GM23338 (cell line): ENCODE results near the gene PIK3C2B. TPM values are rescaled to one million over a fixed set of nuclear protein-coding genes. Genes with fewer than 3 reads are reported as not detected.

Experiments
- ATAC-seq: fragments of 200-7000 bp; cut with Tn5 transposase; 3 replicates; pipeline ENCODE4 v1.9.1; 2020
- DNase-seq: peaks from one replicate; pipeline ENCODE4 v3.0.0-alpha.2; 2015; ENCODE audit warnings: low spot score
- H2AFZ ChIP-seq: fragments of 200-600 bp; sonication (generic); 2 replicates; pipeline ENCODE4 v1.8.0; 2016; ENCODE audit warnings: antibody characterized with exemption, mild to moderate bottlenecking, moderate library complexity
- H3F3A ChIP-seq: fragments of 200-600 bp; sonication (generic); replicated peaks from 2 replicates; pipeline ENCODE4 v1.8.0; 2017; ENCODE audit warnings: antibody characterized with exemption, mixed run types, low read depth
- H3K27ac ChIP-seq: fragments of 200-600 bp; sonication (generic); 2 replicates; pipeline ENCODE4 v1.6.1; 2016; ENCODE audit warnings: low read depth
- H3K27me3 ChIP-seq: fragments of 200-600 bp; sonication (generic); 2 replicates; pipeline ENCODE4 v1.8.0; 2016; ENCODE audit warnings: mild to moderate bottlenecking, mixed run types, moderate library complexity; ENCODE audit not compliant: insufficient read depth
- H3K36me3 ChIP-seq: fragments of 200-600 bp; sonication (generic); 2 replicates; pipeline ENCODE4 v1.8.0; 2016; ENCODE audit warnings: mild to moderate bottlenecking; ENCODE audit not compliant: insufficient read depth
- H3K4me1 ChIP-seq: fragments of 200-600 bp; sonication (generic); 2 replicates; pipeline ENCODE4 v1.8.0; 2016; ENCODE audit warnings: mild to moderate bottlenecking, moderate library complexity; ENCODE audit not compliant: insufficient read depth
- H3K4me2 ChIP-seq: fragments of 200-600 bp; sonication (generic); 2 replicates; pipeline ENCODE4 v1.7.1; 2017; ENCODE audit warnings: mixed run types
- H3K4me3 ChIP-seq: fragments of 200-600 bp; sonication (generic); 2 replicates; pipeline ENCODE4 v1.6.1; 2016; ENCODE audit warnings: mixed run types
- H3K79me2 ChIP-seq: fragments of 200-600 bp; sonication (generic); replicated peaks from 2 replicates; pipeline ENCODE4 v1.8.0; 2017; ENCODE audit warnings: mild to moderate bottlenecking; ENCODE audit not compliant: insufficient read depth
- H3K9me2 ChIP-seq: fragments of 200-600 bp; sonication (generic); 2 replicates; pipeline ENCODE4 v1.8.0; 2017; ENCODE audit not compliant: insufficient read depth
- H4K20me1 ChIP-seq: fragments of 200-600 bp; sonication (generic); replicated peaks from 2 replicates; pipeline ENCODE4 v1.8.0; 2017; ENCODE audit warnings: mild to moderate bottlenecking; ENCODE audit not compliant: insufficient read depth
- H3K27ac Mint-ChIP-seq: 2 replicates; pipeline ENCODE4 v1.8.0; 2020; ENCODE audit warnings: inconsistent platforms, mild to moderate bottlenecking, moderate library complexity, mixed read lengths
- H3K27me3 Mint-ChIP-seq: 3 replicates; pipeline ENCODE4 v1.8.0; 2022; ENCODE audit warnings: low read depth, mild to moderate bottlenecking, moderate library complexity, mixed read lengths, inconsistent platforms; ENCODE audit not compliant: insufficient read depth, poor library complexity
- H3K36me3 Mint-ChIP-seq: 3 replicates; pipeline ENCODE4 v1.8.0; 2021; ENCODE audit warnings: low read depth, mild to moderate bottlenecking, inconsistent platforms, moderate library complexity, mixed read lengths
- H3K4me1 Mint-ChIP-seq: 3 replicates; pipeline ENCODE4 v1.8.0; 2020; ENCODE audit warnings: mild to moderate bottlenecking, inconsistent platforms, mixed read lengths
- H3K4me3 Mint-ChIP-seq: 3 replicates; pipeline ENCODE4 v1.8.0; 2021; ENCODE audit warnings: moderate library complexity, mild to moderate bottlenecking, inconsistent platforms, mixed read lengths
- H3K9me3 Mint-ChIP-seq: 3 replicates; pipeline ENCODE4 v1.8.0; 2020; ENCODE audit warnings: moderate library complexity, mild to moderate bottlenecking, inconsistent platforms, mixed read lengths
- CREB1 ChIP-seq: fragments of 250-450 bp; sonication (Bioruptor Pico); IDR thresholded peaks from 2 replicates; pipeline ENCODE4 v1.5.0; 2020; ENCODE audit warnings: low read depth, mild to moderate bottlenecking, moderate library complexity
- EZH2 ChIP-seq: fragments of 200-600 bp; sonication (generic); IDR thresholded peaks from one replicate; pipeline ENCODE4 v1.8.0; 2017; ENCODE audit warnings: antibody characterized with exemption, mild to moderate bottlenecking, low read depth; ENCODE audit not compliant: unreplicated experiment
- EZH2phosphoT487 ChIP-seq: fragments of 200-600 bp; sonication (generic); IDR thresholded peaks from one replicate; pipeline ENCODE4 v1.8.1; 2018; ENCODE audit warnings: antibody characterized with exemption; ENCODE audit not compliant: unreplicated experiment
- JUNB ChIP-seq: IDR thresholded peaks from one replicate; pipeline ENCODE4 v1.6.1; 2016; ENCODE audit warnings: antibody characterized with exemption; ENCODE audit not compliant: unreplicated experiment
- NANOG ChIP-seq: IDR thresholded peaks from 2 replicates; pipeline ENCODE4 v1.6.1; 2016; ENCODE audit warnings: antibody characterized with exemption, borderline replicate concordance
- POLR2AphosphoS5 ChIP-seq: IDR thresholded peaks from 2 replicates; pipeline ENCODE4 v1.6.1; 2016; ENCODE audit warnings: antibody characterized with exemption, low read depth
- ZNF114 ChIP-seq: fragments of 250-450 bp; sonication (Bioruptor Pico); IDR thresholded peaks from 2 replicates; pipeline ENCODE4 v1.5.0; 2020; ENCODE audit warnings: mild to moderate bottlenecking, moderate library complexity
- ZNF331 ChIP-seq: fragments of 250-450 bp; sonication (Bioruptor Pico); IDR thresholded peaks from 2 replicates; pipeline ENCODE4 v1.5.0; 2020; ENCODE audit warnings: low read depth, mild to moderate bottlenecking, moderate library complexity
- polyA plus RNA-seq: library from polyadenylated mRNA; unstranded; fragments of >200 nt; fragmentation: Nextera tagmentation; extraction: Ambion mirVana; gene quantifications from 2 replicates; pipeline ENCODE4 v1.2.1, GENCODE V29; 2016
- total RNA-seq: library from RNA; depleted of rRNA; stranded (reverse); fragments of >200 nt; shearing (Covaris generic); gene quantifications from 2 replicates; pipeline ENCODE4 v1.2.3, GENCODE V29; 2014
- TF ChIP-seq, protein P1 (sequence below), 2 experiments: fragments of 200-600 bp in 1 of 2; sonication (generic) in 1 of 2; conservative IDR thresholded peaks; 2 replicates each; pipeline versions ENCODE4 v1.5.1 to v1.6.1; 2016 to 2017; ENCODE audit warnings: antibody characterized with exemption in 2 of 2, low read depth in 2 of 2, mild to moderate bottlenecking in 2 of 2, moderate library complexity in 1 of 2
- TF ChIP-seq, protein P2 (sequence below): fragments of 250-450 bp; sonication (Bioruptor Pico); IDR thresholded peaks from 2 replicates; pipeline ENCODE4 v1.5.0; 2020; ENCODE audit warnings: mild to moderate bottlenecking, moderate library complexity
- TF ChIP-seq, protein P3 (sequence below): IDR thresholded peaks from one replicate; pipeline ENCODE4 v1.6.1; 2018; ENCODE audit warnings: antibody characterized with exemption; ENCODE audit not compliant: unreplicated experiment
- TF ChIP-seq, protein P4 (sequence below): IDR thresholded peaks from 2 replicates; pipeline ENCODE4 v1.6.1; 2016; ENCODE audit warnings: antibody characterized with exemption

Gene PIK3C2B
- total and polyA plus RNA-seq, 2 experiments from 2014 or later: 4.8 to 19.0 TPM

DNA sequence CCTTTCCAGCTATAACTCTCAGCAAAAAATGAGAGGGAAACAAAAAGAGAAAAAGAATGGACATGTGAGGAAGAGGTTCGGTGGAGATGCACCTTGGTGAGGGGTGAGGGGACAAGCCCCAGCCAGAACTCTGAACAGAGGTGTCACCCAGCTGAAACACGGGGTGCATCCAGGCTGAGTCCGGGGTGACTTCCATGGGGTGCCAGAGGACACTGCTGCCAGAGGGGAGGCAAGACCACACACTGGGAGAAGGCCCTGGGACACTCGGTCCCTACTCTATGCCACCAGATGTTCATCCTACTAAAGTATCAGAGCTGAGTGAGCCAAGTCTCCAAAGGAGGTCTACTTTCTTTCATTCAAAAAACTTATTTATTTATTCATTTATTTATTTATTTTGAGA, 46.9 kb downstream of the PIK3C2B start:
- ATAC-seq: no peak
- no peak overlapping the region; the same call in 2 of the 3 replicates for H3K4me3 Mint-ChIP-seq
- H3K27ac ChIP-seq: no peak overlapping the region

More for the DNA sequence above, 46.9 kb downstream of the PIK3C2B start:
- Mint-ChIP-seq H3K27ac (no peak overlapping the region), H3K9me3 (no peaks in the 10 kb centered on the region; the same call in 2 of the 3 replicates), H3K36me3 (peaks cover 33% of the 10 kb centered on the region), H3K27me3 (peaks cover 20% of the 10 kb centered on the region), H3K4me1 (peaks cover 34% of the 10 kb centered on the region)
- H3K9me2 ChIP-seq: no peaks in the 10 kb centered on the region
- H3K4me1 ChIP-seq: peaks cover 10% of the 10 kb centered on the region
- H3K36me3 ChIP-seq: peaks cover 3% of the 10 kb centered on the region; the same call in 1 of the 2 replicates
- no peak for TF ChIP-seq CREB1 (CRISPR knock-in tag)
- TF ChIP-seq ZNF114 (CRISPR knock-in tag): no peak
- TF ChIP-seq NANOG: no peak
- TF ChIP-seq, protein P1, sequence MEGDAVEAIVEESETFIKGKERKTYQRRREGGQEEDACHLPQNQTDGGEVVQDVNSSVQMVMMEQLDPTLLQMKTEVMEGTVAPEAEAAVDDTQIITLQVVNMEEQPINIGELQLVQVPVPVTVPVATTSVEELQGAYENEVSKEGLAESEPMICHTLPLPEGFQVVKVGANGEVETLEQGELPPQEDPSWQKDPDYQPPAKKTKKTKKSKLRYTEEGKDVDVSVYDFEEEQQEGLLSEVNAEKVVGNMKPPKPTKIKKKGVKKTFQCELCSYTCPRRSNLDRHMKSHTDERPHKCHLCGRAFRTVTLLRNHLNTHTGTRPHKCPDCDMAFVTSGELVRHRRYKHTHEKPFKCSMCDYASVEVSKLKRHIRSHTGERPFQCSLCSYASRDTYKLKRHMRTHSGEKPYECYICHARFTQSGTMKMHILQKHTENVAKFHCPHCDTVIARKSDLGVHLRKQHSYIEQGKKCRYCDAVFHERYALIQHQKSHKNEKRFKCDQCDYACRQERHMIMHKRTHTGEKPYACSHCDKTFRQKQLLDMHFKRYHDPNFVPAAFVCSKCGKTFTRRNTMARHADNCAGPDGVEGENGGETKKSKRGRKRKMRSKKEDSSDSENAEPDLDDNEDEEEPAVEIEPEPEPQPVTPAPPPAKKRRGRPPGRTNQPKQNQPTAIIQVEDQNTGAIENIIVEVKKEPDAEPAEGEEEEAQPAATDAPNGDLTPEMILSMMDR (conservative IDR thresholded peaks at IDR 0.05; ENCODE audit: low read depth in 2 of 2): no peak
- TF ChIP-seq, protein P2, sequence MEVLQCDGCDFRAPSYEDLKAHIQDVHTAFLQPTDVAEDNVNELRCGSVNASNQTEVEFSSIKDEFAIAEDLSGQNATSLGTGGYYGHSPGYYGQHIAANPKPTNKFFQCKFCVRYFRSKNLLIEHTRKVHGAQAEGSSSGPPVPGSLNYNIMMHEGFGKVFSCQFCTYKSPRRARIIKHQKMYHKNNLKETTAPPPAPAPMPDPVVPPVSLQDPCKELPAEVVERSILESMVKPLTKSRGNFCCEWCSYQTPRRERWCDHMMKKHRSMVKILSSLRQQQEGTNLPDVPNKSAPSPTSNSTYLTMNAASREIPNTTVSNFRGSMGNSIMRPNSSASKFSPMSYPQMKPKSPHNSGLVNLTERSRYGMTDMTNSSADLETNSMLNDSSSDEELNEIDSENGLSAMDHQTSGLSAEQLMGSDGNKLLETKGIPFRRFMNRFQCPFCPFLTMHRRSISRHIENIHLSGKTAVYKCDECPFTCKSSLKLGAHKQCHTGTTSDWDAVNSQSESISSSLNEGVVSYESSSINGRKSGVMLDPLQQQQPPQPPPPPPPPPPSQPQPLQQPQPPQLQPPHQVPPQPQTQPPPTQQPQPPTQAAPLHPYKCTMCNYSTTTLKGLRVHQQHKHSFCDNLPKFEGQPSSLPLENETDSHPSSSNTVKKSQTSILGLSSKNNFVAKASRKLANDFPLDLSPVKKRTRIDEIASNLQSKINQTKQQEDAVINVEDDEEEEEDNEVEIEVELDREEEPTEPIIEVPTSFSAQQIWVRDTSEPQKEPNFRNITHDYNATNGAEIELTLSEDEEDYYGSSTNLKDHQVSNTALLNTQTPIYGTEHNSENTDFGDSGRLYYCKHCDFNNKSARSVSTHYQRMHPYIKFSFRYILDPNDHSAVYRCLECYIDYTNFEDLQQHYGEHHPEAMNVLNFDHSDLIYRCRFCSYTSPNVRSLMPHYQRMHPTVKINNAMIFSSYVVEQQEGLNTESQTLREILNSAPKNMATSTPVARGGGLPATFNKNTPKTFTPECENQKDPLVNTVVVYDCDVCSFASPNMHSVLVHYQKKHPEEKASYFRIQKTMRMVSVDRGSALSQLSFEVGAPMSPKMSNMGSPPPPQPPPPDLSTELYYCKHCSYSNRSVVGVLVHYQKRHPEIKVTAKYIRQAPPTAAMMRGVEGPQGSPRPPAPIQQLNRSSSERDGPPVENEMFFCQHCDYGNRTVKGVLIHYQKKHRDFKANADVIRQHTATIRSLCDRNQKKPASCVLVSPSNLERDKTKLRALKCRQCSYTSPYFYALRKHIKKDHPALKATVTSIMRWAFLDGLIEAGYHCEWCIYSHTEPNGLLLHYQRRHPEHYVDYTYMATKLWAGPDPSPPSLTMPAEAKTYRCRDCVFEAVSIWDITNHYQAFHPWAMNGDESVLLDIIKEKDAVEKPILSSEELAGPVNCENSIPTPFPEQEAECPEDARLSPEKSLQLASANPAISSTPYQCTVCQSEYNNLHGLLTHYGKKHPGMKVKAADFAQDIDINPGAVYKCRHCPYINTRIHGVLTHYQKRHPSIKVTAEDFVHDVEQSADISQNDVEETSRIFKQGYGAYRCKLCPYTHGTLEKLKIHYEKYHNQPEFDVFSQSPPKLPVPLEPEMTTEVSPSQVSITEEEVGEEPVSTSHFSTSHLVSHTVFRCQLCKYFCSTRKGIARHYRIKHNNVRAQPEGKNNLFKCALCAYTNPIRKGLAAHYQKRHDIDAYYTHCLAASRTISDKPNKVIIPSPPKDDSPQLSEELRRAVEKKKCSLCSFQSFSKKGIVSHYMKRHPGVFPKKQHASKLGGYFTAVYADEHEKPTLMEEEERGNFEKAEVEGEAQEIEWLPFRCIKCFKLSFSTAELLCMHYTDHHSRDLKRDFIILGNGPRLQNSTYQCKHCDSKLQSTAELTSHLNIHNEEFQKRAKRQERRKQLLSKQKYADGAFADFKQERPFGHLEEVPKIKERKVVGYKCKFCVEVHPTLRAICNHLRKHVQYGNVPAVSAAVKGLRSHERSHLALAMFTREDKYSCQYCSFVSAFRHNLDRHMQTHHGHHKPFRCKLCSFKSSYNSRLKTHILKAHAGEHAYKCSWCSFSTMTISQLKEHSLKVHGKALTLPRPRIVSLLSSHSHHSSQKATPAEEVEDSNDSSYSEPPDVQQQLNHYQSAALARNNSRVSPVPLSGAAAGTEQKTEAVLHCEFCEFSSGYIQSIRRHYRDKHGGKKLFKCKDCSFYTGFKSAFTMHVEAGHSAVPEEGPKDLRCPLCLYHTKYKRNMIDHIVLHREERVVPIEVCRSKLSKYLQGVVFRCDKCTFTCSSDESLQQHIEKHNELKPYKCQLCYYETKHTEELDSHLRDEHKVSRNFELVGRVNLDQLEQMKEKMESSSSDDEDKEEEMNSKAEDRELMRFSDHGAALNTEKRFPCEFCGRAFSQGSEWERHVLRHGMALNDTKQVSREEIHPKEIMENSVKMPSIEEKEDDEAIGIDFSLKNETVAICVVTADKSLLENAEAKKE: no peak
- TF ChIP-seq POLR2AphosphoS5: no peak
- TF ChIP-seq, protein P3, sequence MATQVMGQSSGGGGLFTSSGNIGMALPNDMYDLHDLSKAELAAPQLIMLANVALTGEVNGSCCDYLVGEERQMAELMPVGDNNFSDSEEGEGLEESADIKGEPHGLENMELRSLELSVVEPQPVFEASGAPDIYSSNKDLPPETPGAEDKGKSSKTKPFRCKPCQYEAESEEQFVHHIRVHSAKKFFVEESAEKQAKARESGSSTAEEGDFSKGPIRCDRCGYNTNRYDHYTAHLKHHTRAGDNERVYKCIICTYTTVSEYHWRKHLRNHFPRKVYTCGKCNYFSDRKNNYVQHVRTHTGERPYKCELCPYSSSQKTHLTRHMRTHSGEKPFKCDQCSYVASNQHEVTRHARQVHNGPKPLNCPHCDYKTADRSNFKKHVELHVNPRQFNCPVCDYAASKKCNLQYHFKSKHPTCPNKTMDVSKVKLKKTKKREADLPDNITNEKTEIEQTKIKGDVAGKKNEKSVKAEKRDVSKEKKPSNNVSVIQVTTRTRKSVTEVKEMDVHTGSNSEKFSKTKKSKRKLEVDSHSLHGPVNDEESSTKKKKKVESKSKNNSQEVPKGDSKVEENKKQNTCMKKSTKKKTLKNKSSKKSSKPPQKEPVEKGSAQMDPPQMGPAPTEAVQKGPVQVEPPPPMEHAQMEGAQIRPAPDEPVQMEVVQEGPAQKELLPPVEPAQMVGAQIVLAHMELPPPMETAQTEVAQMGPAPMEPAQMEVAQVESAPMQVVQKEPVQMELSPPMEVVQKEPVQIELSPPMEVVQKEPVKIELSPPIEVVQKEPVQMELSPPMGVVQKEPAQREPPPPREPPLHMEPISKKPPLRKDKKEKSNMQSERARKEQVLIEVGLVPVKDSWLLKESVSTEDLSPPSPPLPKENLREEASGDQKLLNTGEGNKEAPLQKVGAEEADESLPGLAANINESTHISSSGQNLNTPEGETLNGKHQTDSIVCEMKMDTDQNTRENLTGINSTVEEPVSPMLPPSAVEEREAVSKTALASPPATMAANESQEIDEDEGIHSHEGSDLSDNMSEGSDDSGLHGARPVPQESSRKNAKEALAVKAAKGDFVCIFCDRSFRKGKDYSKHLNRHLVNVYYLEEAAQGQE: no peak
- TF ChIP-seq EZH2: no peak
- TF ChIP-seq EZH2phosphoT487: no peak
- TF ChIP-seq JUNB: no peak
- TF ChIP-seq ZNF331 (CRISPR knock-in tag): no peak
- TF ChIP-seq, protein P4, sequence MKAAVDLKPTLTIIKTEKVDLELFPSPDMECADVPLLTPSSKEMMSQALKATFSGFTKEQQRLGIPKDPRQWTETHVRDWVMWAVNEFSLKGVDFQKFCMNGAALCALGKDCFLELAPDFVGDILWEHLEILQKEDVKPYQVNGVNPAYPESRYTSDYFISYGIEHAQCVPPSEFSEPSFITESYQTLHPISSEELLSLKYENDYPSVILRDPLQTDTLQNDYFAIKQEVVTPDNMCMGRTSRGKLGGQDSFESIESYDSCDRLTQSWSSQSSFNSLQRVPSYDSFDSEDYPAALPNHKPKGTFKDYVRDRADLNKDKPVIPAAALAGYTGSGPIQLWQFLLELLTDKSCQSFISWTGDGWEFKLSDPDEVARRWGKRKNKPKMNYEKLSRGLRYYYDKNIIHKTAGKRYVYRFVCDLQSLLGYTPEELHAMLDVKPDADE: no peak
- no peak for DNase-seq
- no peaks in the 10 kb centered on the region for H3K79me2 ChIP-seq
- no peaks in the 10 kb centered on the region for H4K20me1 ChIP-seq
- H3K4me2 ChIP-seq: no peak overlapping the region
- 0 out of 2 replicates have a peak, but pooled peaks cover 2% of the 10 kb centered on the region for H3F3A ChIP-seq
- no peak overlapping the region for H3K4me3 ChIP-seq
- no peak overlapping the region for H2AFZ ChIP-seq
- H3K27me3 ChIP-seq: no peaks in the 10 kb centered on the region
